GM21367 (cell line): ENCODE results near the gene MAFG.
"Not testable (repeated sequence)": the region's sequence is repeated elsewhere in the genome, so short reads cannot be mapped to it uniquely, and the experiment has no call there.

Experiments used
- ATAC-seq: cut with Tn5 transposase; IDR thresholded peaks from one replicate; pipeline ENCODE4 v1.9.1; 2021; ENCODE audit not compliant: unreplicated experiment

Gene MAFG

DNA sequence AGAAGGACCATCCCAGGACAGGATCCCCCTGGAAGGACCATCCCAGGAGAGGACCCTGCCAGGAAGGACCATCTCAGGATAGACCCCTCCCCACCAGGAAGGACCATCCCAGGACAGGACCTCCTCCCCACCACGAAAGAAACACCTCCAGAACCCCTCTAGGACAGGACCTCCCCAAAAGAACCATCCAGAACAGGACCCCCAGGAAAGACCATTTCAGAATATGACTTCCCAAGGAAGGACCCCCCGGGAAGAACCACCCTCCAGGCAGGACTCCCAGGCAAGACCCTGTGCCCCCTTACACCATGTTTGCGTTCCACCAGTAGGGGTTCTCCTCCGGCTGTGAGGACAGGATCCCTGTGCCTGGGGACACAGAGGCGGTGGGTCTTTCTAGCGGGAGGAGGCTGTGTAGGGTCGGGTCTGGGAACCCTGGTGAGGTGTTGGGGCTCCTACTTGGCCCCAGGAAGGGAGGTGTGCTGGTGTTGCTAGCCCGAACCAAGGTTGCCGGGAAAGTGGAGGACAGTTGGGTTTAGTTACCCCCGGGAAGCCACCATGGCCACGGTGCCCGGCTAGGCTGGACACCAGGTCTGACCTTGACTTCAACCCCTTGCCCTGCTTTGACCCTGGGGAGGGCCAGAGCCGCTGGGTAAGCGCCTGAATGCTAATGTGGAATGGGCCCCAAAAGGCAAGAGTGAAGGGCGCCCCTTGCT is 31.3 kb upstream of the MAFG start:
- no peak for ATAC-seq

DNA sequence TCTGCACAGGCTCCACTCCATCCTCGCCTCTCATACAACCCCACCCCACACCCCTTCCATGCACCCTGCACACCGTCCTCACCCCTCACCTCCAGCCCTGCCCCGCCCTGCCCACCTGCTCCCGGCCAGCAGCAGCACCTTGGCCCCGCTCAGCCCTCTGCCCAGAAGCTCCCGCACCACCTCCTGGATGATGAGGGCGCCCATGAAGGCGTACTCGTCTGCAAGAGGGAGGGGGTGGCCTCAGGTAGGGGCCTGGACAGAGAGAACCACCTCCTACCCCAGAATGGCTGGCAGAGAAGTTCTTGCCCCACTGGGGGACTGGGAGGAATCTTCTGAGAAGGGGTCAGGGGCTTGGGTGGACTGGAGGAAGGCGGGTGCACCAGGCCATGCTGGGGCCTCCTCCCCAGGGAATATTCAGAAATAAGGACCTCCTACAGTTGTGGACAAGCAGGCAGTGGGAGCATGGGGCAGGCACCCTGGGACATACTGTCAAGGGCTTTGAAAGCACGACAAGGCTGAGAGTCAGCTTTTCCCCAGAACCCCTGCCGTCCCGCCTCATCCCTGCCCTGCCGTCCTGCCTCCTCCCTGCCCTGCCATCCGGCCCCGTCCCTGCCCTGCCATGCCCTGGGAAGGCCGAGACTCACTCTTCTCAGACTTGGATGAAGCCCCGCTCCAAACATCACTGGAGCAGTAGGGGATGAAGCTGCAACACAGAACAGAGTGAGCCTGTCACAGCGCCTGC is 30.3 kb upstream of the MAFG start:
- no peak for ATAC-seq

DNA sequence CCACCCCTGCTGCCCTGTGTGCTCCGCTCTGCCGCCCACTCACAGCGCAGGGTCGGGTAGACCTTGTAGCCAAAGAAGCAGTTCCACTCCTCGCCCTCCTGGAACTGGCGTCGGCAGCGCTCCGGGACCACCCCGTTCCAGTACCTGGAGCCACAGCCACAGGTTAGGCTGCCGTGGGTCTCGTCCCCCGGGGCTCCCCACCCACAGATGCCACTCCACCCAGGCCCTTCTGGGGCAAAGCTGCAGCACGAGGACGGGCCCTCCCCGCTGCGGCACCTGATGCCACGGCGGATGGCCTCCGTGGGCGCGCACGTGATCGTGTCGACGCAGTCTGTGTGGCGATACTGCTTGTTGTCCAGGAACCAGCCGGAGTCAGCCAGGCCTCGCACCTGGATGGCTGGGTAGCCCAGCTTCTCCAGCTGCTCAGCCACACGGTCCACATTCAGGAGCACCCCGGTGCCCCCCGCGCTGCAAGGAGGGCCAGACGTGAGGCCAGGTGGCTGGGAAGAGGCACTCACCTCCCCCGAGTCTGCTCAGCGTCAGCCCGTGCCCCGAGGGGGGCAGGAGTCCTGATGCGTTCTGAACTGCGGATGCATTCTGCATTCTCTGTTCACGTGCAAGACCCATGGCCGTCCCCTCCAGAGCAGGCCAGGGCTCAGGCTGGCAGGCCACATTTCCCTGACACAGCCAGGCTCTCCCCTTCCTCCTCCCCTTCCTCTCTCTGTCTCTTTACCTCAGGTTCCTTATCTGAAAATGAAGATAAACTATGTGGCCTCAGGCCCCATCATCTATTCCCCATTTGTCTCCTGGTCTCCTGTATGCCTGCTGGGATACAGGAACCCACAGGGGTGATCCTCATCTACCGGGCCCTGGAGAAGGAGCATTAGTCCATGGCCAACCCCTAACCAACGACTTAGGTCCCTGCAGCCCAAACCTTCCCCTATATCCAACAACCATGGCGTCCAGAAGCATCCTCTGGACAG is 29.4 kb upstream of the MAFG start:
- ATAC-seq = no peak

DNA sequence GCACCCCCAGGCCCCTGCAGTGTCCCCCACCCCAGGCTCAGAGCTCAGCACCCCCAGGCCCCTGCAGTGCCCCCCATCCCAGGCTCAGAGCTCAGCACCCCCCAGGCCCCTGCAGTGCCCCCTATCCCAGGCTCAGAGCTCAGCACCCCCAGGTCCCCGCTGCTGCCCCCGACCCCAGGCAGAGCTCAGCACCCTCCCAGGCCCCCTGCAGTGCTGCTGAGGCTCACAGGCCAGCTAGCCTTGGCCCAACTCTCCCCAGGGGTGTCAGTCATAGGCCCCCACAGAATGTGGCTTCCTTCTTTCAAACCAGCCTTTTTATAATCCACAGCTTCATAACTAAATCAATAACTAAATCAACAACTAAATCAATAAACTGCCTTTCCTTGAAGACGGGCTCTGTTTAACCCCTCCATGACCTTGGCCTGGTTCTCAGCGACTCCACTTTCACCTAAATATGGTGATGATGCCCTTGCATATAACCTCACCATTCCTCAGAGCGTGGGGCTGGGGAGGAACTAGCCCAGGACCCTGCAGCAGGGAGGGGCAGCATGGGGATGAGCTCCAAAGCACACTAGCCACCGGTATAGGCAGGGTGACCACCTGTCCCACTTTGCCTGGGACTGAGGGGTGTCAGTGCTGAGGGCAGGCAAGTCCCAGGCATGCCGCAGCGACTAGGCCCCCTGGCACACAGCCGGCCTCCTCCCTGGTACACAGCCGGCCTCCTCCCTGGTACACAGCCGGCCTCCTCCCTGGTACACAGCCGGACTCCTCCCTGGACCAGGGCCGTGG is 28.4 kb upstream of the MAFG start:
- ATAC-seq = no peak

DNA sequence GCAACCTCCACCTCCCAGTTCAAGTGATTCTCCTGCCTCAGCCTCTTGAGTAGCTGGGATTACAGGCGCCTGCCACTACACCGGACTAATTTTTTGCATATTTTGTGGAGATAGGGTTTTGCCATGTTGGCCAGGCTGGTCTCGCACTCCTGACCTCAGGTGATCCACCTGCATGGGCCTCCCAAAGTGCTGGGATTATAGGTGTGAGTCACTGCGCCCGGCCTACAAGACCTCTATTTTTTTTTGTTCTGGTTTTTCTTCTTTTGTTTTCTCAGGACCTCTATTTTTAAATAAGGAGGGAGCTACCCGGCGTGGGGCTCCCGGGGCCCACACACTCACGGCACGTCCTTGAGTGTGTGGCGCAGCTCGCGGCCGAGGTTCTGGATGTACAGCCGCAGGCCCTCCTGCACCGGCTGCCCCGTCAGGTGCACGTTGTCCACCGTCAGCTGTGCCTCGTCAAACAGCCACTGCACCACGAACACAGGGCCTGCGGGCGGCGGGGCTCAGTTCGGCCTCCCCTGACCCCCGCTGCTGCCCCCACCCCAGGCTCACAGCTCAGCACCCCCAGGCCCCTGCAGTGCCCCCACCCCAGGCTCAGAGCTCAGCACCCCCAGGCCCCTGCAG is 27.6 kb upstream of the MAFG start:
- no peak for ATAC-seq

DNA sequence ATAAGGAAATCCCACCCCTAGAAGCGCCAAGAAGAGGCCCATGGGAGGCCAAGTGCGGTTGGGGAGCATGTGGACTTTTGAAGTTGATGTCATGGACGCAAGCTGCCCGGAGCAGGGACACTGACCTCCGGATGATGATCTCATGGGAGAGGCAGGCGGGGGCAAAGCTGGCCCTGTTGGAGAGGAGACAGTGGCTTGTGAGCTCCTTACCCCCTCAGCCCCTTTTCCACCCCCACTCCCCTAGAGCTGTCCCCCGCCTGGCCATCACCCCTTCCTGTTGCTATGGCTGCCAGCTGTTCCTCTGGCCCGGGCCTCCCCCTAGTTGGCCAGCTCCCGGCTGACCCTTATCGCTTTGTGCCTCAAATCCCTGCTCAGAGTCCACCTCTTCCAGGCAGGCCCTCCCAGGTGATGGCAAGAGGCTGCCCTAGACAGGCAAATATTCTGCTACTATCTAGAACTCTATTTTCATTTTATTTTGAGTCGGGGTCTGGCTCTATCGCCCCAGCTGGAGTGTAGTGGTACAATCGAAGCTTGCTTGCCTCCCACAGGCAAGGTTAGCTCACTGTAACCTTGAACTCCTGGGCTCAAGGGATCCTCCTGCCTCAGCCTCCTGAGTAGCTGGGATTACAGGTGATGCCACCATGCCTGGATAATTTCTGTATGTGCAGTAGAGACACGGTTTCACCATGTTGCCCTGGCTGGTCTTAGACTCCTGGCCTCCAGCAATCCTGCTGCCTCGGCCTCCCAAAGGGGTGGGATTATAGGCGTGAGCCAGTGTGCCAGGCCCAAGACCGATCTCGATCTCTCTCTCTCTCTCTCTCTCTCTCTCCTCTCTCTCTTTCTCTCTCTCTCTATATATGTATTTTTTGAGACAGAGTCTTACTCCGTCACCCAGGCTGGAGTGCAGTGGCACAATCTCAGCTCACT is 26.9 kb upstream of the MAFG start:
- no peak for ATAC-seq

DNA sequence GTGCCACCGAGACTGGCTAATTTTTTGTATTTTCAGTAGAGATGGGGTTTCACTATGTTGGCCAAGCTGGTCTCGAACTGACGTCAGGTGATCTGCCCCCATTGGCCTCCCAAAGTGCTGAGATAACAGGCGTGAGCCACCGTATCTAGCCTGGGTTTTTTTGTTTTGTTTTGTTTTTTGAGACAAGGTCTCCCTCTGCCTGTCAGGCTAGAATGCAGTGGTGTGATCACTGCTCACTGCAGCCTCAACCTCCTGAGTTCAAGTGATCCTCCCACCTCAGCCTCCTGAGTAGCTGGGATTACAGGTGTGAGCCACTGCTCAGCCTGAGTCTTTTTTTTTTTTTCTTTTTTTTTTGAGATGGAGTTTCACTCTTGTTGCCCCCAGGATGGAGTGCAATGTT is 25.9 kb upstream of the MAFG start:
- not testable (repeated sequence) for ATAC-seq

DNA sequence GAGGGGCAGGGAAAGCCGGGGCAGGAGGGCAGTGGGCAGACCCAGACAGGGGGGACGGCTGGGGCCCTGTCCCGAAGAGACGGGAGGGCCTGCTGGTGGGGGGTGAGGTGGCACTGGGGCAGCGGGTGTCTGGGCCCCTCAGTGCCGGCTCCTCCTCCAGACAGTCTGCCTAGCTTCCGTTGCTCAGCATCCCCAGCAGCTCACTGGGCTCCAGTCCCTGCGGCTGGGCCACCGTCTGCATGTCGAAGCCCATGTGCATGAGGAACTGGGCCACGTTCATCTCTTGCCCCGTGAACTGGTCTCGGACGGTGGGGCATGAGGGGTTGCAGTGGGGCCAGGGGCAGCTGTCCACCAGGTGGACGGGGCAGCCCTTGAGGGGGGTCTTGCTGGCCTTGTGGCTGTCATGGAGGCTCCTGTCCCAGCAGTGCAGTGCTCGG is 25.3 kb upstream of the MAFG start:
- ATAC-seq = no peak

DNA sequence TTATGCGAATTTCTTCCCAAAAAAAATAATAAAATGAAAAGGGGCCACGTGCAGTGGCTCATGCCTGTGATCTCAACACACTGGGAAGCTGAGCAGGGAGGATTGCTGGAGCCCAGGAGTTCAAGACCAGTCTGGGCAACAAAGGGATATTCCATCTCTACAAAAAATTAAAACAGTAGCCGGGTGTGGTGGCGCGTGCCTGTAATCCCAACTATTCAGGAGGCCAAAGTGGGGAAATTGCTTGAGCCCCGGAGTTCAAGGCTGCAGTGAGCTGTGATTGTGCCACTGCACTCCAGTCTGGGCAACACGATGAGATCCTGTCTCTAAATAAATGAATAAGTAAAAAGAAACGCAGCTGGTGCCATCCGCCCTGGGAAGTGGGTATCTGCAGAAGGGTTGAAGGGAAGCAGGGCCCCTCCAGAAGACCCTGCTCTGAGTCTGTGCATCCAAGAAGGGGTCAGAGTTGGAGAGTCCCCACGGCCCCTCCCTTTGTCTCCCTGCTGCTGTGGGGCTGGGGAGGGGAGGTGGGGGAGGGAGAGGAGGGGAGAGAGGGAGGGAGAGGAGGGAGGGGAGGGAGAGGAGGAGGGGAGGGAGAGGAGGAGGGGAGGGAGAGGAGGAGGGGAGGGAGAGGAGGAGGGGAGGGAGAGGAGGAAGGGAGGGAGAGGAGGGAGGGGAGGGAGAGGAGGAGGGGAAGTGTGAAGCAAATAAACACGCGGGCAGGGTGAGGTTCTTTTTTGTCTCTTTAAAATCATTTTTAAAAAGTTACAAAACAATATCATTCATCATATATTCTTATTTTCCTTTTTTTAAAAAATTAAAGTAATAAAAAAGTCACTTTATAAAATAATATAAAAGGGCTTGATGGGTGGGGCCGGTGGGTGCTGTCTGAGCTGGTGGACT is 24.5 kb upstream of the MAFG start:
- ATAC-seq = no peak

DNA sequence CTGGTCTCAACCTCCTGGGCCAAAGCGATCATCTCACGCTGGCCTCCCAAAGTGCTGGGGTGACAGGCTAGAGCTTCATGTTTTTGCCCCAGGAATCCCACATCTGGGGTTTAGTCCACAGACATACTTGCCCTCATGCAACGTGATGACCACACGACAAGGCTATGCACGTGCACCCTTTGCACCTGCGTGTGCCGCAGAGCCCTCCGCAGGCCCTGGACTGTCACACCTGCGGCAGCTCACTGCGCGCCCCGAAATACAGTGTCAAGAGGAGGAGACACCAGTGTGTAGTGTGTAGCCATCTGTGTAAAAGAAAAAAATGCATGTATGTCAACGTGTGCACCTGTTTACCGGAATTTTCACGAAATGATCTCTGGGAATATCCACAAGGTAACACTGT is 23.0 kb upstream of the MAFG start:
- ATAC-seq = no peak

DNA sequence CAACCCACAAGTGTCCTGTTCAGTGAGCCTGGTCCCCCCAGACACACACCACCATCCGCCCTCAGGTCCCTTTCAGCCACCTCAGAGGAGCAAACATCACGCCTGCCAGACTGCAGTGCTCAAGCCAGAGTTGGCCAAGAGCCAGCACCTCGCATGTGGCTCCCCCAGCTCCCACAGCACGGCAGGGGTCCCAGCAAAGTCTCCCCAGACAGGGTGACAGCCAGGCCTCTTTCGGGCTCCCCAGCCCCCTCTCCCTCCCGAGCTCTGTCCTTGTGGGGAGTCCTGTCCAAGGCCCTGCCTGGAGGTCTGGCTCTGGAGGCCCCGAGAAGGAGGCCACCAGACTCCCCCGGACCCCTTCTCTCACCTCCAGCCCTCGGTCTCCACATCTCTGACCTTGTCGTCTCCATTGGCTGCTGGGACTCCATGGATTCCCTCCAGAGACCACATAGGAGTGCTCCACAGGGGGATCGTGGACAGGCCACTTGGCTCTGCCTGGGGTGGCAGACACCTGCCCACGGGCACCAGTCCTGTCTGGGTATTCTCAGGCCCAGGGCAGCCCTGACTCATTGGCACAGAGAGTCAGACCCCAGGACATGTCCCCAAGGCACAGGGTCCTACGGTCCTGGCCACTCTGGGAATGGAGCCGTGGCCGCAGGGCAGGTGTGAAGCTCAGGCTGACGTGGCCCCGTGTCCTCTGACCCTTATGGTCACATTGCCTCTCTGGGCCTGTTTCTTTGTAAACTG is 21.3 kb upstream of the MAFG start:
- no peak for ATAC-seq

DNA sequence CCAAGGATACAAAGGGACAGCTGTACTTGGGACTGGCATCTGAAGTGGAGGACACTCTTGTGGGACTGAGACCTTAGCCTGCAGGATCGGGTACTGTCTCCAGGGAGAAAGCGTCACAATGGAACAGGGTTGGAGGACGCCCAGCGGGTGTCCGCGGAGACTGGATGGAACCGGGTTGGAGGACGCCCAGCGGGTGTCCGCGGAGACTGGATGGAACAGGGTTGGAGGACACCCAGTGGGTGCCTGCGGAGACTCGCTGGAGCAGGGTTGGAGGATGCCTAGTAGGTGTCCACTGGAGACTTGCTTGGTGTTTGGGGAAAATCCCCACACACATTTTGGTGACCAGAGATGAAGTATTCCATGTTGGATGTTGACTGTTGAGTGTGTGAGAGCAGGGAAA is 19.7 kb upstream of the MAFG start, which contains the start of gene MYADML2:
MYADML2 (minus strand) TSS at position 45 of the 400 bp plus-strand sequence. CDS start 5,492 bp downstream, outside the sequence.
- ATAC-seq = no peak

DNA sequence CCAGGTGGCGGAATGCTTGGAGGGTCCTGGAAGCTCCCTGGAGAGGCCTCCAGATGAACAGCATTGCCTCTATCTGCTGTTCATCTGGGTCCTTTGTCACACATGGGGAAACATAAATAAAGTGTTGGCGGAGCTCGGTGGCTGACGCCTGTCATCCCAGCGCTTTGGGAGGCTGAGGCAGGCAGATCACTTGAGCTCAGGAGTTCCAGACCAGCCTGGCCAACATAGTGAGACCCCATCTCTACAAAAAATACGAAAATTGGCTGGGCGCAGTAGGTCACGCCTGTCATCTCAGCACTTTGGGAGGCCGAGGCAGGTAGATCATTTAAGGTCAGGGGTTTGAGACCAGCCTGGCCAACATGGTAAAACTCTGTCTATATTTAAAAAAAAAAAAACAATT is 17.3 kb upstream of the MAFG start:
- no peak for ATAC-seq

DNA sequence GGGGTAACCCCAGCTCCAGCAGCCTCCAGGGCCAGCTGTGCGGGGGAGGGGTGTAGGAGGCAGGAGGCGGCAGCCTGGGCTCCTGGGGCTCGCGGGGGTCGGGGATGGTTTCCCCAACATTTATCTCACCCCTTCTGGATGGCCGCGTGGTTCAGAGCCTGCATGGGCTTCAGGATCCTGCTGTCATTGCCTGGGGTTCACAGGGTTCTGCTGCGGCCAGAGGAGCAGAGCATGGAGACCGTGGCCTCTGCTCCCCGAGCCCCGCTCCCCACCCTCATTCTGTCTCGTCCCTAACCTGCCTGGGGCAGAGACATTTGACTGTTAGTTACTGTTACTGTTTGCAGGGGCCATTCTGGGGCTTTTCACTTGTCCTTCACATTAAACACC is 14.6 kb upstream of the MAFG start:
- no peak for ATAC-seq

DNA sequence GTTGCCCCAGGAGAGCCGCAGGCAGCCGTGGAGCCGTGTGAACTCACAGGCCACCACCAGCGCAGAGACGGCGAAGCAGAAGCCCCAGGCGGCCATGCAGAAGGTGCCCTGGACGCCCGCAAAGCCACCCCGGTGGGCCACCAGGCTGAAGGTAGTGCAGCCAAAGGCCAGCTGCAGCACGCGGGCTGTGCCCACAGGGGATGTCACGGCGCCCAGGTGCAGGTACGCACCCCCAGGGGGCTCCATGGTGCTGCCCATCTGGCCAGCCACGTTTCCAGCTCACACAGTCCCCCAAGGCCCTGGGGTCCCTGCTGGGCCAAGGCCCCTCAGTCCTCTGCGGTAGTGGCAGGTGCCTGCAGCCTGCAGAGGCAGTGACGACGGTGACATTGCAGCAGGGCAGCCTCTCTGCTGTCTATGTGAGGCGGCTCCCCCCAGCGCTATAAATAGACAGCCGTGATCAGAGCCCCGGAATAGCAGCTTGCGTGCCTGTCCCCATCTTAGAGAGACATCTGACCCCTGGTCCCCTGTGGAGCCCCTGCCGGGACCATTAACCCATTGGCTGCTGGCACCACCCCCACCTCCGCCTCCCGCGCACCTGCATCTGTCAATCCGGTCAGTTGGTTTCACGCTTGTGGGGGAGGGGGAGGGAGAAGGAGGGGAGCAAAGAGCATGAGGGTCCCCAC is 14.1 kb upstream of the MAFG start:
- ATAC-seq = no peak

DNA sequence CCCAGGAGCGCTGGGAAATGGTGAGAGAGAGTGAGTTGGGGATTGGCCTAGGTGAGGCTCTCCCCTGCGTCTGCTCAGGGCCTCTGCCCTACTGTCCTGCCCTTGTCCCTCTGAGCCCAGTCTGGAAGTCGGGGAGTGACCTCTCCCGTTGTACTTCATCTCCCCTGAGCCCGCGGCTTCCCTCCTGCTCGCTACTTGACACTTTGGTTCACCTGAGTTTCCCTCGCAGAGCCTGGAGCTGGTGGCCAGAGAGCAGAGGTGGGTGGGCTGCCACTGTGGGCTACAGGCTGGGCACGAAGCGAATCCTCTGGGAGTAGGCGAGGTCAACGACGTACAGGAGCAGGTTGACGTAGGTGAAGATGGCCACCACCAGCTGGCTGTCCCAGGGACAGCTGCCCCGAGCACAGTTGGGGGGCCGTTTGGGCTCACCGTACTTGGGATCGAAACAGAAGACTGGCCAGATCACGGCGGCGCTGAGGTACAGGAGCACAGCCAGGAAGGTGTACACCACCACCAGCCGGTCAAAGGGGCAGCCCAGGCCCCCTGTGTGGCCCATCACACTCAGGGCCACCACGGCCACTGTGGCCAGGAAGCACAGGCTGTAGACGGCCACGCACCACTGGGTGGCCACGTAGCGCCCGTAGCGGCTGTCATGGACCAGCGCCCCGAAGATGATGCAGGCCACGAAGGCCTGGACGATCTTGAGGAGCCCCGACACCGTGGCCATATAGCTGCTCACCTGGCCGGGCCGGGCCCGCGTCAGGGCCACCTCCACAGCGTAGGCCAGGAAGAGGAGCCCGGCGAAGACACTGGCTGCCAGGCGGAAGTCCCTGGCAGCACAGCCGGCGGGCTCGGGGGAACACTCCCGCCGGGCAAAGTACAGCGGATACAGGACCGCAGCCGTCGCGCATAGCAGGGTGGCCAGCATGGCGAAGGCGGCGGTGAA is 13.3 kb upstream of the MAFG start:
- no peak for ATAC-seq
